Measurements from ENCODE around the gene MYL5.
"Not testable (repeated sequence)": the region's sequence is repeated elsewhere in the genome, so short reads cannot be mapped to it uniquely, and the experiment has no call there.

Gene MYL5

GRCh38 chr4:694341-694940 is 20.1 kb downstream of the MYL5 start:
- ATAC-seq, H3K4me3 Mint-ChIP-seq, H3K4me1 Mint-ChIP-seq, DNase-seq, H3K9me3 Mint-ChIP-seq, H3K27ac Mint-ChIP-seq: not testable (repeated sequence)
- peaks cover 36% of the 10 kb centered on the region for H3K27me3 Mint-ChIP-seq

GRCh38 chr4:699816-700580 is 25.7 kb downstream of the MYL5 start:
- Mint-ChIP-seq H3K27me3 (peaks cover 9% of the 10 kb centered on the region), H3K9me3 (no peaks in the 10 kb centered on the region), H3K4me1 (peaks cover 31% of the 10 kb centered on the region), H3K27ac (no peak overlapping the region), H3K4me3 (no peak overlapping the region)
- ATAC-seq: no peak
- no peak for DNase-seq

GRCh38 chr4:700587-701264 is 26.4 kb downstream of the MYL5 start:
- DNase-seq (no peak), ATAC-seq (no peak)
- Mint-ChIP-seq H3K4me1 (peaks cover 37% of the 10 kb centered on the region), H3K4me3 (no peak overlapping the region), H3K27ac (no peak overlapping the region), H3K27me3 (peaks cover 1% of the 10 kb centered on the region), H3K9me3 (no peaks in the 10 kb centered on the region)

DNA sequence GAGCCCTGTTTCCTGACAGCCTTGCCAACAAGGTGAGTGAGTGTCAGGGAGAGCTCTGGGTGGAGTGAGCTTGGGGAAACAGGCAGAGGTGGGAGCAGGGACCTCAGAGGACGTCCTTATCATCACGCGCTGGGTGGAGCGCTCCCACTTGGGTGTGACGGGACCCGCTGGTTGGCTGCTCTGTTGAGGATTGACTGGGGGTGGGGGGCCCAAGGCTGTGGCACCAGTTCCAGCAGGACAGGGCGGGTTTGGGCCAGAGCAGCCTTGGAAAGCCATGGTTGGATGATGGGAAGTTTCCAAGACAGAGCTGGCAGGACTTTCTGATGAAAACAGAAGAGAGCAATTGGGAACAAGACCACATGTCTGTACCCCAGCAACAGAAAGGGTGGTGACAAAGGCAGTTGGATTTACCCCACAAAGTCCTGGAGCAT is 28.3 kb downstream of the MYL5 start:
- no peak overlapping the region for H3K27ac Mint-ChIP-seq
- DNase-seq (no peak), ATAC-seq (no peak)
- no peak overlapping the region for H3K4me3 Mint-ChIP-seq
- H3K9me3 Mint-ChIP-seq: no peaks in the 10 kb centered on the region
- H3K4me1 Mint-ChIP-seq: peaks cover 43% of the 10 kb centered on the region
- H3K27me3 Mint-ChIP-seq: no peaks in the 10 kb centered on the region

DNA sequence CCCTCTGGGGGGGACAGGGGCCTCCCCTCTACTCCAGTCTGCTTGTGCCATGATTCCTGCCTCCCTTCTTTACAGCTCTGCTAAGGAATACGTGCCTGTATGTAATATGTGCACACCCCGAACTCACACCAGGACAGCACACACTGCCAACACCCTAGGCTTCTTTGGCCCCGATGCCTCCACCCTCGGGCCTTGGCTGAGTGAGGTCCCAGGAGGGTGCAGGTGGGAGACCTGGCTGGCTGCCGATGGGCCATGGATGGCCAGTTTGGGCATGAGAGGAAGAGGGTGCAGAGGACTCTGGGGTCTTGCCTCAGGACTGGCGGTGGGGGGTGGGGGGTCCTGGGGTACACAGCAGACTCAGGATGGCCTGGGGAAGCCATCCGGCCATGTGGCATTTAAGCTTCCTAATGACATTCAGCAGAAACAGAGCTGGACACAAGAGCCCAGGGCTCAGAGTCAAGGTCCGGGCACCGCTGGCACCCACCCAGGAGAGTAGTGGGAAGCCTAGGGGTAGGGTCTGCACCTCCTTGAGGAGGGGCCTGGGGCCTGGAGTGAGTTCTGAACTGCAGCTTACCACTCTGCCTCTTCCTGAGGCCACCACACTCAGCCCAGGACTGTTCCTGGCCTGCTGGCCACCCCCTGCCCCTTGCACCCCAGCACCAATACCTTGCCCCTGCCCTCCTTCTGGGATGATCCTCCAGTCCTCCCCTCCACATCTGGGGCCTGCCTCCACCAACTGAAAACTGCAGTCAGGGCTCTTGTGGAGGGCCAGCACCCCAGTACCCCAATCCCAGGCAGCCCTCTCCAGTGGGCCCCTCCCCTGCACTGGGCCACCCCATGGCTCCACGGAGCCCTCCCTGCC is 29.2 kb downstream of the MYL5 start:
- peaks cover 47% of the 10 kb centered on the region for H3K4me1 Mint-ChIP-seq
- no peaks in the 10 kb centered on the region for H3K27me3 Mint-ChIP-seq
- DNase-seq (no peak), ATAC-seq (no peak)
- H3K9me3 Mint-ChIP-seq: no peaks in the 10 kb centered on the region
- no peak overlapping the region for H3K27ac Mint-ChIP-seq
- no peak overlapping the region for H3K4me3 Mint-ChIP-seq

GRCh38 chr4:704198-704891 is 30.0 kb downstream of the MYL5 start:
- Mint-ChIP-seq H3K27ac (peak overlapping the region in 1 of 2 donors; percentile 42), H3K4me3 (peak overlapping the region; percentile 88 to 92), H3K27me3 (no peaks in the 10 kb centered on the region), H3K4me1 (peaks cover 46% of the 10 kb centered on the region), H3K9me3 (no peaks in the 10 kb centered on the region)
- DNase-seq (no peak), ATAC-seq (no peak)

GRCh38 chr4:704971-705277 is 30.6 kb downstream of the MYL5 start:
- Mint-ChIP-seq H3K27ac (peak overlapping the region in 1 of 2 donors; percentile 50), H3K27me3 (no peaks in the 10 kb centered on the region), H3K4me1 (peaks cover 46% of the 10 kb centered on the region), H3K4me3 (peak overlapping the region; percentile 88 to 92), H3K9me3 (no peaks in the 10 kb centered on the region)
- ATAC-seq (no peak), DNase-seq (no peak)

- ATAC-seq: peak; percentile 94
- Mint-ChIP-seq H3K27ac (peak within 1 kb of the TSS; percentile 74 to 75), H3K9me3 (no peaks in the 10 kb centered on the region), H3K4me3 (peak within 1 kb of the TSS; percentile 88 to 92), H3K27me3 (no peaks in the 10 kb centered on the region), H3K4me1 (peaks cover 45% of the 10 kb centered on the region)
- DNase-seq: peak; percentile 96 to 97
Observed at GRCh38 chr4:705278-706082, 31.1 kb downstream of the MYL5 start, which contains the start of gene PCGF3. Gene PCGF3, plus strand, starts transcription at chr4:705832. Its CDS starts 27,849 bp downstream, at chr4:733681.

GRCh38 chr4:706083-706633 is 31.8 kb downstream of the MYL5 start:
- ATAC-seq, DNase-seq, H3K9me3 Mint-ChIP-seq, H3K27me3 Mint-ChIP-seq: not testable (repeated sequence)
- H3K4me1 Mint-ChIP-seq: peaks cover 39% of the 10 kb centered on the region
- peak overlapping the region in 1 of 2 donors; percentile 74 for H3K27ac Mint-ChIP-seq
- H3K4me3 Mint-ChIP-seq: peak overlapping the region; percentile 19 to 92

DNA sequence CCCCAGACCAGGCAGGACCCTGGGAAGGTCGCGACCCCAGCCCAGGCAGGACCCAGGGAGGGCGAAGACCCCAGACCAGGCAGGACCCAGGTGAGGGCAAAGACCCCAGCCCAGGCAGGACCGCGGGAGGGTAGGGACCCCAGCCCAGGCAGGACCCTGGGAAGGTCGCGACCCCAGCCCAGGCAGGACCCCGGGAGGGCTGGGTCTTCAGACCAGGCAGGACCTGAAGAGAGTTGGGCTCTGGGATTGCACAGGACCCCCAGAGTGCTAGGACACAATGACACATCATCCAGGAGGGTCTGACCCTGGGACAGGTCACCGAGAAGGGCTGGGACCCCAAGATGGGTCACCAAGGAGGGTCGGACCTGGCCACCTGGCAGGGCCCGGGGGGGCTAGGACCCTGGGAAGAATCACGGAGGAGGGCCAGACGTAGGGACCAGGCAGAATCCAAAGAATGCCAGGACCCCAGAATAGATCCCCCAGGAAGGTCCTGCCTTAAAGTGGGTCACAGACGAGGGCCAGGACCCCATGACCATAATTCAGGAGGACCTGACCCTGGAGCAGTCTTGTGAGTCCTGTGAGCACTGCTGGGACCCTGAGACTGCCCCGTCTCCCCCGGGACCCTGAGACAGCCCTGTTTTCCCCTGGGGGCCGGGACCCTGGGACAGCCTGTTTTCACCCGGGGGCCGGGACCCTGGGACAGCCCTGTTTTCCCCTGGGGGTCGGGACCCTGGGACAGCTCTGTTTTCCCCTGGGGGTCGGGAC is 32.7 kb downstream of the MYL5 start:
- ATAC-seq: no peak
- Mint-ChIP-seq H3K9me3 (no peaks in the 10 kb centered on the region), H3K4me3 (peak overlapping the region in 1 of 2 donors; percentile 65), H3K27me3 (no peaks in the 10 kb centered on the region), H3K4me1 (peaks cover 39% of the 10 kb centered on the region), H3K27ac (peak overlapping the region in 1 of 2 donors; percentile 82)
- no peak for DNase-seq

- DNase-seq (no peak), ATAC-seq (no peak)
- Mint-ChIP-seq H3K4me1 (peaks cover 39% of the 10 kb centered on the region), H3K4me3 (no peak overlapping the region), H3K27me3 (no peaks in the 10 kb centered on the region), H3K9me3 (no peaks in the 10 kb centered on the region), H3K27ac (no peak overlapping the region)
Observed at GRCh38 chr4:707929-708630, 33.7 kb downstream of the MYL5 start.

- no peak overlapping the region for H3K27ac Mint-ChIP-seq
- no peak overlapping the region for H3K4me3 Mint-ChIP-seq
- peaks cover 39% of the 10 kb centered on the region for H3K4me1 Mint-ChIP-seq
- DNase-seq: no peak
- H3K9me3 Mint-ChIP-seq: no peaks in the 10 kb centered on the region
- H3K27me3 Mint-ChIP-seq: no peaks in the 10 kb centered on the region
- no peak for ATAC-seq
Observed at GRCh38 chr4:708631-708933, 34.2 kb downstream of the MYL5 start.

DNA sequence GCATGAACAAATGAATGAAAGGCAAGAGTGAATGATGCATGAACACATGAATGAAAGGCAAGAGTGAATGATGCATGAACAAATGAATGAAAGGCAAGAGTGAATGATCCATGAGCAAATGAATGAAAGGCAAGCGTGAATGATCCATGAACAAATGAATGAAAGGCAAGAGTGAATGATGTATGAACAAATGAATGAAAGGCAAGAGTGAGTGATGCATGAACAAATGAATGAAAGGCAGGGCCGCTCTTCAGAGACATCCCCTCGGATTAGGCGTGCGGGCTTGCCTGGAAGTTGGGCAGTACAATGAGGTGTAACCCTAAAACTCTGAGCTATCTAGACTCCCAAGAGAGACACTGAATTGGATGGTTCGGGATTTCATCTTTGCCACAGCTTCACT is 35.0 kb downstream of the MYL5 start:
- Mint-ChIP-seq H3K27me3 (no peaks in the 10 kb centered on the region), H3K27ac (no peak overlapping the region), H3K4me3 (no peak overlapping the region), H3K4me1 (peaks cover 41% of the 10 kb centered on the region), H3K9me3 (no peaks in the 10 kb centered on the region)
- DNase-seq: no peak
- ATAC-seq: no peak
